ENCODE data around the gene SNAP25. TPM values are rescaled to one million over a fixed set of nuclear protein-coding genes. Genes with fewer than 3 reads are reported as not detected.
A peak's percentile ranks its signal among the peaks of the same experiment; 100 is the strongest.

SNAP25 gene
- not detected for total RNA-seq

DNA sequence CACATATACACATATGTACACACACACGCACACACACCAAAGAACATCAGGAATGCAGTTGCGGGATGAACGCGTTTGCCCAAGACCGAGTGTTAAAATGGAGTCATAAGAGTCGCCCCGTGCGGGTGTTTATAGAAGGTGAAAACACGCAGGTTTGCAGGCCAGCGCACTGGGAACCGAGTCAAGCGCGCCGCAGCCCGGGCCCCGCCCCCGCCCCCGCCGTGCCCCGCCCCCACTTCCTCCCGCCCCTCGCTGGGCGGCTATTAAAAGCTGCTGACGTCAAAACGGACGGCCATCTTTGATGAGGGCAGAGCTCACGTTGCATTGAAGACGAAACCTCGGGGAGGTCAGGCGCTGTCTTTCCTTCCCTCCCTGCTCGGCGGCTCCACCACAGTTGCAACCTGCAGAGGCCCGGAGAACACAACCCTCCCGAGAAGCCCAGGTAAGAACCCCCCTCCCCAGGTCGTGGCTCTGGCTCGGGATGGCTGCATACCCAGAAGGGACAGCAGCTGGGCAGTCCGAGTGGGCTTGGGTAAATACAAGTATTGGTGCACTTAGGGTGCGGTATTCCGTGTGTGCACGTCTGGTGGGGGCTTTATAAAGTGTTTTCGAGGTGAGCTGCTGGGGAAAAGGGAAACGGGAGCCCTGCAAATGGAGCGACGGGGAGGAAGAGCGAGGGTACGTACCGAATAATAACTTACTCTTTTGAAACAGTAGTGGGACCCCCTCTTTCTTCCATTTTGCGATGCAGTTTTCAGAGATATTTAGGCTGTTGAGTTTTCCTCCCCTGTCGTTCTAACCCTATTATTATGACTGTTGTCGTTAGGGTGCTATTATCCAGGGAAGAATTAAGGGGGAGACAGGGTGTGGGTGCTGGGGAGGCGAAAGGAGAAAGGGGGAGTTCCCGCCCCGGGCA is at the start of gene SNAP25:
TSS of gene SNAP25 (plus strand) at position 295 of the 916 bp plus-strand sequence. CDS start 56,662 bp downstream, outside the sequence.
- peaks cover 7% of the 10 kb centered on the region for H3K36me3 Mint-ChIP-seq
- H3K27ac Mint-ChIP-seq, result peak within 1 kb of the TSS; percentile 31
- peaks cover 7% of the 10 kb centered on the region for H3K4me1 Mint-ChIP-seq
- H3K4me3 Mint-ChIP-seq, result peak within 1 kb of the TSS; percentile 66
- DNase-seq, result peak; percentile 37
- peaks cover 12% of the 10 kb centered on the region for H3K9me3 Mint-ChIP-seq
- H3K27me3 Mint-ChIP-seq, result peaks cover 60% of the 10 kb centered on the region

DNA sequence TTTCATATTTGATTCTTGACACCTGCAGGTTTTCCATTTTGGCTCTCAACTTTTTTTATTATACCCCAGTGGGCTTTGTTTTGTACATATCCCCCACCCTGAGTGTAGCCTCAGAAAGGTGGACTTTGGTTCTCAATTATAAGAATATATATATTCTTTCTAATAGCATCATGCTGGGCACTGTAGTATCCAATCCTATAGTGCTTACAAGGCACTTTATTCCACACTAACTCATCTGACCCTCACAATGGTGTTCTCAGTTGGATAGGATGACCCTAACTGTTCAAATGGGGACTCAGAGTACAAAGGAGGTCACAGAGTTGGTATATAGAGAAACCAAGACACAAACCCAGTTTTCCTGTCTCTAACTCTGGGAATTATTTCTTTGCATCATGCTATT is 48.9 kb upstream of the SNAP25 start:
- Mint-ChIP-seq H3K4me3 (no peak overlapping the region), H3K27me3 (peaks cover 47% of the 10 kb centered on the region), H3K9me3 (peaks cover 4% of the 10 kb centered on the region), H3K27ac (no peak overlapping the region), H3K4me1 (peaks cover 3% of the 10 kb centered on the region), H3K36me3 (no peaks in the 10 kb centered on the region)
- no peak for DNase-seq

DNA sequence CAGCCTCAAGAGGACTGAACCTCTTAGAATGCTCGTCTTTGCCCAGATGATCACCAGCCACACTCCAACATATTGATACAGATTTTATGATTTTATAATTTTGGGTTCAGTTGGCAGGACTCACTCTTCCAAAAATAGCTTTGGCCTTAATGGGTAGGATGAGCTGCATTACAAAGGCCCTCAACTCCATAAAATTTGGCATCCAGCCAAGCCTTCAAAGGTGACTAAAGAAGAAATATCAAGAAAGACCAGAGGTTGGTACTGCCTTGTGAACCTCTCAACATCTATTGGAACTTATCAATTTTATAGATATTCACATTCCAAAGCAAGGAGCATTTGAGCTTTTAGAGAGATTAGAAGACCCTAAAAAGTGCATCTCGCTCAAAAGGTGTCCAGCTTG is 48.4 kb upstream of the SNAP25 start:
- Mint-ChIP-seq H3K4me3 (no peak overlapping the region), H3K4me1 (peaks cover 3% of the 10 kb centered on the region), H3K27ac (no peak overlapping the region), H3K27me3 (peaks cover 47% of the 10 kb centered on the region), H3K36me3 (no peaks in the 10 kb centered on the region), H3K9me3 (peaks cover 4% of the 10 kb centered on the region)
- DNase-seq, result no peak

DNA sequence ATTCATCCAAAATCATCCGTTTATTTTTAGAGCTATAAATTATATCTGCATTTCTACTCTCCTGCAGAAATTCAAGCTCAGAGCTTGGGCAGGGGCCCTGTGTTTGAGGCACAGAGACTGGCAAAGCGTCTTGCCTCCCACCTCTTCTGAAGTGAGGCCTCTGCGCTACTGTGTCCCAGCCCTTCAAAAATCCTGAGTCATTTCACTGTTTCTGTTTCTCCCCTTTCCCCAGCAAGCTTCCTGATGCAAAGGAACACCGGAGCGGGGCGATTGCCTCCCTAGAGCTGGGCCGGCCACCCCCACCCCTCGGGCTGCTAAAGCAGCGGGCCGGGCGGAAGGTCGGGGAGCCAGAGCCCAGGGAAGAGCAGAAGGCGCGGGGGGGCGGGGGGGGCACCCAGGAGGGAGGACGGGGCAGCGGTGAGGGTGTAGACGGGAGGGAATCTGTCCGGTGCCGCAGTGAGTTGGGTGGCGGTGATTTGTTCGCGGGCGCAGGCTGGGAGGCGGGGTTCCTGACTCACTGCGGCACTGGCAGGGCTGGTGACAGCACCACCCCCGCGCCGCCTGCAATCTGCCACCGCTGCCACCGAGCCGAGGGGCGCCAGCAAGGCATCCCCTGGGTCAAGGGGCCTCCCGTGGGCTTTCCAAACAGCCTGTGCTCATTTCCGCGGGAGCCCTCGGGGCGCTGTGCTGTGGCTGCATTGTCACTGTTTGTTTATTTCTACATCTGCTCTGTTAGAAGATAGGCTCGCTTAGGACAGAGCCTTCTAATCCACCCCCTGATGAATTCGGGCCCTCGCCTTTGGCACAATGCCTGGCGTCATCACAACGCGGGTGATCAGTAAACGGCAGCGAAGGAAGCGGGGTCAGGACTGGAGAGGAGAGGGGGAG is 46.5 kb upstream of the SNAP25 start:
- Mint-ChIP-seq H3K27ac (no peak overlapping the region), H3K4me3 (peak overlapping the region; percentile 26), H3K27me3 (peaks cover 51% of the 10 kb centered on the region), H3K4me1 (peaks cover 3% of the 10 kb centered on the region), H3K36me3 (no peaks in the 10 kb centered on the region), H3K9me3 (peaks cover 4% of the 10 kb centered on the region)
- DNase-seq, result peak; percentile 29

DNA sequence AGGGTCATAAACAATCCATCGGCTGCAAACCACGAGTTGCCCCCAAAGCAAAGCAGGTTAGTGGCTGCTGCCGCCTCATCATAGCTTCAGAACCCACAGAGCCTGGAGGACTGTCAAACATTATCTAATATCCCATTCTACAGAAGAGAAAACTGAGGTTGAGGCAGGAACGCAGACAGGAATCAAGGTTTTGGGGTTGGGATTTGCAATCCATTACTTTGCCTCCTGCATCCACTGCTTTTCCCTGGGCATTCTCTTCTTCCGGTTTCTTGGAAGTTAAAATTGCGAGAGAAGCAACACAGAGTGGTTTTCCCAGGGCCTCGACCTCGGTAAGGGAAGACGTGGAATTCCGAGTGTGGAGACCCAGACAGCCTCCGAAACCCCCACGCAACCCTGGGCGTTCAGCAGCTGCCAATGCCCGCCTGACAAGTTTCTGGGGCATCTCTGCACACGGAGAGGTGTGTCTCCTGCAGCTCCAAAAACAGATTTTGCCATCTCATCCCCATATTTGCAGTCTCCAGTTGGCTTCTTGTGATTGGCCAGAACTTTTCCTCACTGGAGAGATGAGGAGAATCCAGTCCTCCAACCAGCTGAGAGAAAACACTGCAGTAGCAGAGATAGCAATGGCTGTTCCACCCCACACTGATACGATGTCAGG is 45.5 kb upstream of the SNAP25 start:
- Mint-ChIP-seq H3K9me3 (peaks cover 4% of the 10 kb centered on the region), H3K36me3 (no peaks in the 10 kb centered on the region), H3K27me3 (peaks cover 55% of the 10 kb centered on the region), H3K27ac (no peak overlapping the region), H3K4me3 (no peak overlapping the region), H3K4me1 (peaks cover 3% of the 10 kb centered on the region)
- DNase-seq, result no peak

DNA sequence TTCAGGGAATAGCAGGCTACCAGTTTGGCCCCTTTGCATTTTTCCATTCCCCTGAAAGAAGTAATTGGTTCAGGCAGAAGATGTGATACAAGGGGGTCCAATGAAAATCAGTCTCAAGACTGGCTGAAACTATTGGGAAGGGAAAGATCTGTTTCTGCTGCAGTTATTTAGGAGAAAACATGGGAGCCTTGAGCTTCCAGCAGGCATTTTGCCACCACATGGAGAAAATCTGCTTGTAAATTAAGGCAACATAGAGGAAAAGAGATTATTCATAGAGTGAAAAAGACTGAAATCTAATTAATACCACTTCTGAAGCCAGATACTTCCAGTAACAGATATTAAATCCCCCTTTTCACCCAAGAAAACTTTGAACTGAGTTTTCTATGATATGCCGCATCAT is 44.2 kb upstream of the SNAP25 start:
- Mint-ChIP-seq H3K36me3 (no peaks in the 10 kb centered on the region), H3K27ac (no peak overlapping the region), H3K4me3 (no peak overlapping the region), H3K9me3 (no peaks in the 10 kb centered on the region), H3K27me3 (peaks cover 55% of the 10 kb centered on the region), H3K4me1 (peaks cover 3% of the 10 kb centered on the region)
- DNase-seq, result no peak

DNA sequence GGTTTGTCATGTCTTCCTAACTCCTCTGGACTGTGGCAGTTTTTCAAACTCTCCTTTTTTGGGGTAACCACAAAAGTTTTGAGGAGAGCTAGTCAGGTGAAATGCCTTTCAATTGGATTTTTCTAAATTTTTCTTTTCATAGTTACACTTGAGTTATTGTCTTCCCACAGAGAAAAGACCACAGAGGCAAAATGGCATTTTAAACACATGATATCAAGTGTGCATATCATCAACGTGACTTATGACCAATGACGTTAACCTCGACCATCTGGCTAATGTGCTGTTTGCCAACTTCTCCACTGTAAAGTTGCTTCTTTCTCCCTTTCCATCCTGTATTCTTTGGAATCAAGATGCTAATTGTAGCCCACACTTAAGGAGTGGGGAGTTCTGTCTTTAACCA is 41.3 kb upstream of the SNAP25 start:
- no peak for DNase-seq
- peaks cover 2% of the 10 kb centered on the region for H3K4me1 Mint-ChIP-seq
- no peaks in the 10 kb centered on the region for H3K9me3 Mint-ChIP-seq
- no peaks in the 10 kb centered on the region for H3K36me3 Mint-ChIP-seq
- no peak overlapping the region for H3K4me3 Mint-ChIP-seq
- peaks cover 29% of the 10 kb centered on the region for H3K27me3 Mint-ChIP-seq
- no peak overlapping the region for H3K27ac Mint-ChIP-seq

DNA sequence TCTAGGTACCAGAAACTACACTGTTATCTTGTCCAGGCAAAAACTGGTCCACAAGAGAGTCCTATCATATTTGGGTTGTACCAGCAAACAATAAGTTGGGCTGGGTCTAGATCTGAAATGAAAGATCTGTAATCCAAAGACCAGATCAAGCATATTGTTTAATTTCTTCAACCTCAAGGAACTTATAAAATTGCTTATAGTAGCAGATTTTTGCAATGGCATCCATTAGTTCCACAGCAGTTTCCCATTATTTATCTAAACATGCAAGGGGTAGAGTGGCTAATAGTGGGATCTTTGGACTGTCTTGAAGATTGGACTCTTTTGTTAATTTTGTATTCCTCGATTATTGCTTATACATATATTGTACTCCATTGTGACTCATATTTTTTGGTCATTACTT is 40.5 kb upstream of the SNAP25 start:
- no peak overlapping the region for H3K27ac Mint-ChIP-seq
- H3K27me3 Mint-ChIP-seq, result peaks cover 22% of the 10 kb centered on the region
- no peak overlapping the region for H3K4me3 Mint-ChIP-seq
- no peaks in the 10 kb centered on the region for H3K9me3 Mint-ChIP-seq
- no peaks in the 10 kb centered on the region for H3K36me3 Mint-ChIP-seq
- H3K4me1 Mint-ChIP-seq, result no peaks in the 10 kb centered on the region
- DNase-seq, result no peak

DNA sequence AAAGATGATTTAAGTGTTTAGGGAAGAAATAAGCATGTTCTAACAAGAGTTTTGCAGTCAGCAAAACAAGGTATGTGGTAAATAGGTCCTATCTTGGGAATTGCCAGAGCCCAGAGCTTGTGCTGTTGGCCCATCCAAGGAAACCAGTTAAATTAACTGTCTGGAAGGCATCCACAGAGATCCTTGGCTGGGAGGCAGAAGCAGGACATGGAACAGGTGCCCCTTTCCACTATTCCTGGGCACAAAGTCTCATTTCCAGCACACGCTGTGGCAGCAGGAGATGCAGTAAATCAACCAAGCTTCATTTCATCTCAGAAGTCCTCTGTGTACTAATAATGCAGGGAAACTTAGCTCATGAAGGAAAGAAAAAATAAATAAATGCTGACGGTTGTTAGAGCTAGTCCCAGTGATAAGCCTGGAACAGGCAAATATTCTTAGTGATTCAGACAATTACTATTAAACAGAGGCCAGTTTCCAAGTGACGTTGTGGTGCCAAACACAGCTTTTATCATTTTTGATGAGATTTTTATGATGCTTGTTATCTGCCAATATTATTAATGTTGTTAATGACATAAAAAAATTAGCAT is 39.8 kb upstream of the SNAP25 start:
- DNase-seq, result no peak
- Mint-ChIP-seq H3K27ac (no peak overlapping the region), H3K4me1 (no peaks in the 10 kb centered on the region), H3K9me3 (no peaks in the 10 kb centered on the region), H3K36me3 (no peaks in the 10 kb centered on the region), H3K4me3 (no peak overlapping the region), H3K27me3 (peaks cover 15% of the 10 kb centered on the region)

DNA sequence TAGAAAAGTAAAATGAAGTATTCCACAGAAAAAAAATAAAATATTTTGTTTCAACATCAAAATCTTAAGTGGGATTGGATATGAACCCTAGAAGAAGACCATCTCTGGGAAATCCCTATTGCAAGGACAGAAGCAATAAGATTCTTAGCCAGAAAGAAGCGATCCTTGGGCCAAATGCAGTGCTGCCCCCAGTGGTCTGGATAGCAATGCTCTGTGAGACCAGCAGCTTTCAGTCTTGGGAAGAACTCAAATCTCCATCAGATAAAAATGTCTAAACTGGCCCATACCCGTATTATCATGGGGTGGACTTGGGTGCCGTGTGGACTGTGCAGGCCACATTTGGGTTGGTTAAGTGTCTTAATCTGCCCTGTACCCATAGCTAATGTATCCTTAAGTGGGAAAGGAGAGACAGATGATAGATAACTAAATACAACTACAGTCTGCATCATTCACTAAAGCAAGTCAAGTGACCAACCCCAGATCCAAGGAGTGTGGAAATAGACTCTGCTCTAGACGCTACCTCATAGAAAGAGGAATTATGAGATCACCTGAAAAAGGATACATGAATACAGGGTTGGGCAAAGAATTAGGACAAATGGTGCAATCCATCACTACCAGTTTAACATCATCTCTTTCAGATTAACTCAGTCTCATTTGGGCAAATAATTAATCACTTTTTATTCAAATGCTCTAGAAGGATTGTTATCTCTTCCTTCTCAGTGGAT is 38.9 kb upstream of the SNAP25 start:
- Mint-ChIP-seq H3K4me1 (no peaks in the 10 kb centered on the region), H3K9me3 (no peaks in the 10 kb centered on the region), H3K4me3 (no peak overlapping the region), H3K27ac (no peak overlapping the region), H3K36me3 (no peaks in the 10 kb centered on the region), H3K27me3 (peaks cover 8% of the 10 kb centered on the region)
- no peak for DNase-seq

DNA sequence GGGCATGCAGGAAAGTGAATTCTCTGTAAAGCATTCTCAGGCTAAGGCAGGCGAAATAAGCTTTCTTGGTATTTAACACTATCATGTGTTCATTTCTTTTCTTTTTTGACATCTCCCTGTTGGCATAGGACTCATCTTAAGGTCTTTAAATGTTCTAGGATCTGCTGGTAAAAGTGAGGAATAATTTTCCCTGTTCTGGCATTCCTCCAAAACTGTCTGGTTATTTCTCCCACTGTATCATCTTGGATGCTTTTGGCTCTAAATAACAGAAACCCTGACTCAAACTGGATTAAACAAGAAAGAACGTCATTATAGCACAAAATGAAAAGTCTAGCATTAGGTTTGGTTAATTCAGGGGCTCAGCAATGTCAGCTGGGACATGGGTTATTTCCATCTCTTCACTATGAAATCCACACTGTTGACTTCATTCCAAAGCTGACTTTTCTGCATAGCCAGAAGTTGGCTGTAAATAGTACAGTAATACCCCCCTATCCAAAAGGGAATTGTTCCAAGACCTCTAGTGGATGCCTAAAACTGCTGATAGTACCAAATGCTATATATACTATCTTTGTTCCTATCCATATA is 37.9 kb upstream of the SNAP25 start:
- no peak for DNase-seq
- no peak overlapping the region for H3K27ac Mint-ChIP-seq

DNA sequence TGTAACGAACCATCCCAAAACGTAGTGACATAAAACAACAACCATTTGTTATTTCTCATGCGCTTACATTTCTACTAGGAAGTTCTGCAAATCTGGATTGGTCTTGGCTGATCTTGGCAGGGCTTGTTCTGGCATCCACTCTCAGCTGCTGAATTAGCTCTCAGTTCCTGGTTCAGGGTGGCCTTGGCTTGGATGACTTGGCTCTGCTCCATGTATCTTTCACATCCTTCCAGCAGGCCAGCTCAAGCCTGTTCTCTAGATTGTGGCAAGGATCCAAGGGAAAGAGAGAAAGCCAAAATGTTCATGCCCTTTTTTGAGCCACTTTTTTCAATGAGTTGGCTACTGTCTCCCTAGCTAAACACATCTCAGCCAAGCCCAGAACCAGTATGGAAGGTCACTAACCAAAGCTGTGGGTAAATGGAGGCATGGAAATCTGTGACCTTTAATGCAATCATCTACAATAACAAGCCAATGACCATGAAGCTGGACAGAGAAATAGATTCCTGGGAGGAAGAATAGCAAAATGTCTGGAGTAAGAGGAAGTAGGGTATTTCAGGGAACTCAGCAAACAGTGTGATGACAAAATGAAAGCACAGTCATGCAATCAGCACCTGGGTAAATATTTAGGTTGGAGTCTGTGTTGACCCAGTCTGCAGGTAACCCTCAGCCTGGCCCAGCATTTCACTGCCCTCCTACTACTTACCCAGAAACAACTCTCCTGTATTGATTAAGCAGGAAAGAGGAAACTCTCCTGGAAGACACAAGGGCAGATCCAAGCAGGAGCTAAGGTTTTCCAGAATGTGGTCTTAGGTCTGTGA is 32.7 kb upstream of the SNAP25 start:
- no peaks in the 10 kb centered on the region for H3K27me3 Mint-ChIP-seq
- no peak overlapping the region for H3K4me3 Mint-ChIP-seq
- DNase-seq, result no peak
- peaks cover 3% of the 10 kb centered on the region for H3K9me3 Mint-ChIP-seq
- no peak overlapping the region for H3K27ac Mint-ChIP-seq
- no peaks in the 10 kb centered on the region for H3K36me3 Mint-ChIP-seq
- H3K4me1 Mint-ChIP-seq, result no peaks in the 10 kb centered on the region

More for the DNA sequence above, 37.9 kb upstream of the SNAP25 start:
- H3K4me3 Mint-ChIP-seq, result no peak overlapping the region
- H3K27me3 Mint-ChIP-seq, result peaks cover 8% of the 10 kb centered on the region
- no peaks in the 10 kb centered on the region for H3K4me1 Mint-ChIP-seq
- no peaks in the 10 kb centered on the region for H3K36me3 Mint-ChIP-seq
- peaks cover under 1% of the 10 kb centered on the region for H3K9me3 Mint-ChIP-seq

DNA sequence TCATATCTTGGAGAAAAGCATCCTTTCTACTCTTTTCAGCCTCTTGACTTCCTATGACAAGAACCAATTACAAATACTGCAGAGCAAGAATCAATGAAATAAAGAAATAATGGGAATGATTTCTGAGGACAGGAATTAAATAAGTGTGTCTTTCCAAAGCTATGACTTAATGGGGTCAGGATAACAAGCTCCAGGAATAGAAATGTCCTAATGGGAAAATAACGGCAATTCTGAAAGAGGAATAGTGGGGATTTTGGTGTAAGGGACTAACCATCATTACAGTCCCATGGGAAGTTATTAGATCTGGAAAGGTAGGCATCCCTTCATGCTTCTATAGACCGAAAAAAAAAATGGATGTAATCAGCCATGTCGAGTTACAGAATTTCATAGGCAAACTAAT is 28.2 kb upstream of the SNAP25 start:
- no peaks in the 10 kb centered on the region for H3K36me3 Mint-ChIP-seq
- no peak overlapping the region for H3K27ac Mint-ChIP-seq
- no peaks in the 10 kb centered on the region for H3K4me1 Mint-ChIP-seq
- H3K27me3 Mint-ChIP-seq, result peaks cover 7% of the 10 kb centered on the region
- no peak overlapping the region for H3K4me3 Mint-ChIP-seq
- no peak for DNase-seq
- peaks cover 6% of the 10 kb centered on the region for H3K9me3 Mint-ChIP-seq
